DOHH2 (cell line): ENCODE data around the gene CADPS.

Experiments used
- EZH2phosphoT487 ChIP-seq: fragments of 200-600 bp; sonication (generic); IDR thresholded peaks from 2 replicates; pipeline ENCODE4 v1.6.1; 2017; ENCODE audit warnings: borderline replicate concordance, mild to moderate bottlenecking, antibody characterized with exemption, low read length, moderate library complexity, mixed read lengths
- TF ChIP-seq, protein P1 (sequence below): fragments of 200-600 bp; sonication (generic); IDR thresholded peaks from one replicate; pipeline ENCODE4 v1.5.1; 2014; ENCODE audit warnings: antibody characterized with exemption, mild to moderate bottlenecking, low read depth, low read length; ENCODE audit not compliant: poor library complexity, severe bottlenecking

DNA sequence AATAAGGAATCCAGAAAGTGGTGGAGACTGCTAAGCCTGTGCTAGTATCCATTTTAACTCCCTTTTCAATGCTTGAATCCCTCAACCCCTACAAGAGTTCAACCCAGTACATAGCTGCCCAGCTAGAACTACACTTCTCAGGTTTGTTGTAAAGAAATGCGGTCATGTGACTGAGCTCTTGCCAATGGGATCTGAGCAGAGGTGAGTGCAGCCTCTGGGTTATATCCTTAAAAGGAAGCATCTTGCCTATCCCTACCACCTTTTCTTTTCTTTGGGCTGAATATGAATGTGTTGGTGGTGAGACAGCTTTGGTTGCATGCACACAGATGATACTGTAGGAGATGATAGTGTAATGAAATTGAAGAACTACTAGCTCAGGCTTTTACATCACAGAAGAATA lies 139.7 kb downstream of the CADPS start:
- TF ChIP-seq, protein P1, sequence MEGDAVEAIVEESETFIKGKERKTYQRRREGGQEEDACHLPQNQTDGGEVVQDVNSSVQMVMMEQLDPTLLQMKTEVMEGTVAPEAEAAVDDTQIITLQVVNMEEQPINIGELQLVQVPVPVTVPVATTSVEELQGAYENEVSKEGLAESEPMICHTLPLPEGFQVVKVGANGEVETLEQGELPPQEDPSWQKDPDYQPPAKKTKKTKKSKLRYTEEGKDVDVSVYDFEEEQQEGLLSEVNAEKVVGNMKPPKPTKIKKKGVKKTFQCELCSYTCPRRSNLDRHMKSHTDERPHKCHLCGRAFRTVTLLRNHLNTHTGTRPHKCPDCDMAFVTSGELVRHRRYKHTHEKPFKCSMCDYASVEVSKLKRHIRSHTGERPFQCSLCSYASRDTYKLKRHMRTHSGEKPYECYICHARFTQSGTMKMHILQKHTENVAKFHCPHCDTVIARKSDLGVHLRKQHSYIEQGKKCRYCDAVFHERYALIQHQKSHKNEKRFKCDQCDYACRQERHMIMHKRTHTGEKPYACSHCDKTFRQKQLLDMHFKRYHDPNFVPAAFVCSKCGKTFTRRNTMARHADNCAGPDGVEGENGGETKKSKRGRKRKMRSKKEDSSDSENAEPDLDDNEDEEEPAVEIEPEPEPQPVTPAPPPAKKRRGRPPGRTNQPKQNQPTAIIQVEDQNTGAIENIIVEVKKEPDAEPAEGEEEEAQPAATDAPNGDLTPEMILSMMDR, result no peak
- no peak for TF ChIP-seq EZH2phosphoT487
